Upper lobe of left lung (tissue), 6 donors: ENCODE measurements around the gene SNX10. TPM values are rescaled to one million over a fixed set of nuclear protein-coding genes. Genes with fewer than 3 reads are reported as not detected.

ENCODE experiments used
- ATAC-seq, 2 donors: fragments of 200-7000 bp; cut with Tn5 transposase; one replicate each; pipeline ENCODE4 v1.9.1; 2022; ENCODE audit warnings: mild to moderate bottlenecking in 2 of 2, moderate library complexity in 2 of 2; ENCODE audit not compliant: low FRiP score in 2 of 2
- DNase-seq, 2 donors: peaks; one replicate each; pipeline ENCODE4 v3.0.0-alpha.2; 2019 to 2020
- H3K27ac ChIP-seq, 4 donors: fragments of 200-600 bp; sonication (generic); one replicate each; pipeline ENCODE4 v1.5.1; 2016 to 2019
- H3K27me3 ChIP-seq, 4 donors: fragments of 200-600 bp; sonication (generic); one replicate each; pipeline ENCODE4 v1.5.1; 2017 to 2019
- H3K36me3 ChIP-seq, 4 donors: fragments of 200-600 bp; sonication (generic); one replicate each; pipeline ENCODE4 v1.5.1; 2016 to 2019
- H3K4me1 ChIP-seq, 4 donors: fragments of 200-600 bp; sonication (generic); one replicate each; pipeline ENCODE4 v1.5.1; 2018 to 2019
- H3K4me3 ChIP-seq, 4 donors: fragments of 200-600 bp; sonication (generic); one replicate each; pipeline ENCODE4 v1.5.1; 2017 to 2019; ENCODE audit warnings: mild to moderate bottlenecking in 2 of 4, moderate library complexity in 1 of 4
- H3K9me3 ChIP-seq, 4 donors: fragments of 200-600 bp; sonication (generic); one replicate each; pipeline ENCODE4 v1.5.1; 2018 to 2019
- CTCF ChIP-seq, 6 experiments: fragments of 450-650 bp in 4 of 6; fragments of 200-600 bp in 2 of 6; sonication (generic) in 2 of 6; IDR thresholded peaks; one replicate each; pipeline ENCODE4 v1.5.1; 2016 to 2019; ENCODE audit warnings: antibody characterized with exemption in 6 of 6
- EP300 ChIP-seq, 4 donors: sonication (generic); formaldehyde crosslinking; IDR thresholded peaks; one replicate each; pipeline ENCODE4 v1.5.1; 2017; ENCODE audit warnings: antibody characterized with exemption in 4 of 4, control low read depth in 2 of 4
- POLR2A ChIP-seq, 4 donors: fragments of 450-650 bp; IDR thresholded peaks; one replicate each; pipeline ENCODE4 v1.5.1; 2016 to 2017; ENCODE audit warnings: antibody characterized with exemption in 4 of 4, mild to moderate bottlenecking in 2 of 4
- POLR2AphosphoS5 ChIP-seq, 2 donors: sonication (generic); formaldehyde crosslinking; IDR thresholded peaks; one replicate each; pipeline ENCODE4 v1.5.1; 2017; ENCODE audit warnings: antibody characterized with exemption in 2 of 2
- WGBS, 2 donors: methylation state at CpG; one replicate each; pipeline ENCODE4 v1.1.5; 2017 to 2018; 5-methylcytosine and 5-hydroxymethylcytosine counted together
- total RNA-seq, 6 donors: library from RNA; depleted of rRNA in 4 of 6; stranded (reverse); fragments of >200 nt in 4 of 6; gene quantifications; one replicate each; pipeline versions ENCODE4 v1.1.0 to v1.2.1, GENCODE V29; 2016 to 2021
- donor health status: DM: no; HTN: no; CAD: no; lungs with moderate emphysema.
- donor health status: DM: no; HTN: yes; CAD: no; lungs with severe emphysema.

SNX10 gene
- total RNA-seq, 6 donors from 2014 or later, result 24.1 to 78.6 (median 36.4) TPM

GRCh38 chr7:26295586-26295985, 3.9 kb downstream of the SNX10 start:
- no peaks in the 10 kb centered on the region for H3K36me3 ChIP-seq
- TF ChIP-seq POLR2A (IDR thresholded peaks at IDR 0.05) (no peak), POLR2AphosphoS5 (IDR thresholded peaks at IDR 0.05) (no peak), CTCF (IDR thresholded peaks at IDR 0.05) (no peak), EP300 (IDR thresholded peaks at IDR 0.05) (no peak)
- H3K4me3 ChIP-seq, result no peak overlapping the region
- no peak overlapping the region for H3K27ac ChIP-seq
- DNase-seq (no peak), ATAC-seq (no peak)
- H3K27me3 ChIP-seq, result no peaks in the 10 kb centered on the region
- H3K4me1 ChIP-seq, result peaks cover 0 to 22% (median 6%) of the 10 kb centered on the region in 4 donors
- 87 to 95% methylated on average over 5 of the region's 5 CpGs for WGBS, 2 donors
- H3K9me3 ChIP-seq, result no peaks in the 10 kb centered on the region

DNA sequence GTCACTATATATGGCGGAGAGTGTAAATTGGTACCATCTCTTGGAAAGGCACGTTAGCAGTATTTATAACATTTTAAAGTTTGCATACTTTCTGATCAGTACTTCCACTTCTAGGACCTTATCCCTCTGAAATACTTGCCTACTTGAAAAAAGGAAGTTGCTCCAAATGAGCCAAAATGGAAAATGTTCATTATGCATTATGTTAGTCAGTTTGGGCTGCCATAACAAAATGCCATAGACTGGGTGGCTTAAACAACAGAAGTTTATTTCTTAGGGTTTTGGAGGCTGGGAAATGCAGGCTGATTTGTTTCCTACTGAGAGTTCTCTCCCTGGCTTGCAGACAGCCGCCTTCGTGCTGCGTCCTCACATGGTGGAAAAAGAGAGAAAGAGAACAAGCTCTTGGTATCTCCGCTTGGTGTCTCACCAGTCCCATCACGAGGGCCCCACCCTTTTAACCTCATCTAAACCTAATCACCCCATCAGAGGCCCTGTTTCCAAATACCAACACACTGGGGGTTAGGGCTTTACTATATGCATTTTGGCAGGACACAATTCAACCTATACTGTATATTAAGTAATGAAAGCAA, 6.9 kb downstream of the SNX10 start:
- no peaks in the 10 kb centered on the region for H3K36me3 ChIP-seq
- no peaks in the 10 kb centered on the region for H3K27me3 ChIP-seq
- no peak overlapping the region for H3K4me3 ChIP-seq
- ATAC-seq (no peak), DNase-seq (peak in 1 of 2 donors; percentile 19)
- no peaks in the 10 kb centered on the region for H3K4me1 ChIP-seq
- WGBS, 2 donors, result 81 to 89% methylated on average over 7 of the region's 7 CpGs
- TF ChIP-seq EP300 (IDR thresholded peaks at IDR 0.05) (no peak), CTCF (IDR thresholded peaks at IDR 0.05) (no peak), POLR2AphosphoS5 (IDR thresholded peaks at IDR 0.05) (no peak), POLR2A (IDR thresholded peaks at IDR 0.05) (no peak)
- H3K9me3 ChIP-seq, result no peaks in the 10 kb centered on the region
- no peak overlapping the region for H3K27ac ChIP-seq

GRCh38 chr7:26305090-26305868, 13.6 kb downstream of the SNX10 start:
- peak overlapping the region; percentile 72 to 82 (median 78) for H3K27ac ChIP-seq
- H3K4me1 ChIP-seq, result peaks cover 0 to 6% (median 2%) of the 10 kb centered on the region in 4 donors
- DNase-seq, result peak in 1 of 2 donors; percentile 66
- 61 to 77% methylated on average over 9 of the region's 9 CpGs for WGBS, 2 donors
- ATAC-seq, result peak in 1 of 2 donors; percentile 41
- H3K36me3 ChIP-seq, result no peaks in the 10 kb centered on the region
- no peaks in the 10 kb centered on the region for H3K27me3 ChIP-seq
- H3K9me3 ChIP-seq, result no peaks in the 10 kb centered on the region
- TF ChIP-seq CTCF (IDR thresholded peaks at IDR 0.05) (no peak), POLR2A (IDR thresholded peaks at IDR 0.05) (peak in 1 of 4 donors; percentile 43), POLR2AphosphoS5 (IDR thresholded peaks at IDR 0.05) (peak; percentile 39 to 54), EP300 (IDR thresholded peaks at IDR 0.05) (peak in 1 of 4 donors; percentile 54)
- H3K4me3 ChIP-seq, result no peak overlapping the region

DNA sequence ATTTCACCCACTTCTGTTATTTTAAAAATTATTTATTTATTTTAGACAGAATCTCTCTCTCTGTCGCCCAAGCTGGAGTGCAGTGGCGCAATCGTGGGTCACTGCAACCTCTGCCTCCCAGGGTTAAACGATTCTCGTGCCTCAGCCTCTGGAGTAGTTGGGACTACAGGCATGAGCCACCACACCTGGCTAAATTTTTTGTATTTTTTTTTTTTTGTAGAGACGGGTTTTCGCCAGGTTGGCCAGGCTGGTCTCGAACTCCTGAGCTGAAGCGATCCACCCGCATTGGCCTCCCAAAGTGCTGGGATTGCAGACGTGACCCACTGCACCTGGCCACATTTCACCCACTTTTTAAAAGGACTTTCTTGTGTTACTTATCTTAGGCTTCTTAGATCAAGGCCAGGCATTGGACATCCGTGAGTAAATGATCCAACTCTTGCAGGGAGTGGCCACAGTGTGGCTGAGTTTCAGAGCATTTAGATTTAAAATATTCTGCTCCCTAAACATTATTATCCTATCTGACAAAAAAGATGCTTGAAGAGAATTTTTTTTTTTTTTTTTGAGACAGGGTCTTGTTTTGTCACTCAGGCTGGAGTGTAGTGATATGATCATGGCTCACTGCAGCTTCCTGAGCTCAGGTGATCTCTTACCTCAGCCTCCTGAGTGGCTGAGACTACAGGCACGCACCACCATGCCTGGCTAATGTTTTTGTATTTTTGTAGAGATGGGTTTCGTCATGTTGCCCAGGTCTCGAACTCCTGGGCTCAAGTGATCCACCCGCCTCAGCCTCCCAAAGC, 14.4 kb downstream of the SNX10 start:
- H3K27ac ChIP-seq, result peak overlapping the region; percentile 72 to 82 (median 78)
- TF ChIP-seq EP300 (IDR thresholded peaks at IDR 0.05), result no peak
- no peaks in the 10 kb centered on the region for H3K36me3 ChIP-seq
- H3K4me1 ChIP-seq, result peaks cover 0 to 6% (median 2%) of the 10 kb centered on the region in 4 donors
- no peaks in the 10 kb centered on the region for H3K9me3 ChIP-seq
- 79% methylated on average over 16 of the region's 16 CpGs for WGBS, 2 donors
- H3K4me3 ChIP-seq, result no peak overlapping the region
- ATAC-seq, result no peak
- no peaks in the 10 kb centered on the region for H3K27me3 ChIP-seq
- peak in 1 of 2 donors; percentile 43 for DNase-seq

DNA sequence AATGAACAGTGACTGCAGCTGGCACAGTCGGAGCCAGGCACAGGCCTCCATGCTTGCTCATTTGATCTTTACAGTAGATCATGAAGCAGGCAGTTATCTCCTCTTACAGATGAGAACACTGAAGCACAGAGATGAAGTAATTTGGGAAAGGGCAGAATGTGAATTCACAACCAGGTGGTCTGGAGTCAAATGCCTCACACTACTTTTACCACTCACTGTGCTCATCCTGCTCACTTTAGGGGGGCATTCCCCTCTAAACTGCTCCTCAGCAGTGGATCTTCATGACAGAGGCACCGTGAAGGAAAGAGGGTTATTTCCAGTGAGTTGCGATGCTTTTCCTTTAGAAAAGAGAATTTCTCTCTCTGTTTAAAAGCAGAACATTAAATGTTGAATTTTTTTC, 15.1 kb downstream of the SNX10 start:
- Histone ChIP-seq H3K27ac (peak overlapping the region; percentile 72 to 82 (median 78)), H3K36me3 (no peaks in the 10 kb centered on the region), H3K4me3 (no peak overlapping the region), H3K9me3 (no peaks in the 10 kb centered on the region), H3K27me3 (no peaks in the 10 kb centered on the region), H3K4me1 (peaks cover 0 to 12% (median 3%) of the 10 kb centered on the region in 4 donors)
- no peak for DNase-seq
- TF ChIP-seq CTCF (IDR thresholded peaks at IDR 0.05) (no peak), POLR2A (IDR thresholded peaks at IDR 0.05) (no peak), EP300 (IDR thresholded peaks at IDR 0.05) (no peak), POLR2AphosphoS5 (IDR thresholded peaks at IDR 0.05) (no peak)
- peak in 1 of 2 donors; percentile 3 for ATAC-seq
- WGBS, 2 donors, result 78 to 89% methylated on average over 3 of the region's 3 CpGs
